GM12878 (cell line): ENCODE measurements around the gene ACSL1. TPM values are rescaled to one million over a fixed set of nuclear protein-coding genes. Genes with fewer than 3 reads are reported as not detected.

Source experiments
- BCL11A ChIP-seq: IDR thresholded peaks from 2 replicates; pipeline ENCODE4 v1.6.1; 2011; ENCODE audit warnings: low read depth, low read length
- FOS ChIP-seq: IDR thresholded peaks from 3 replicates; pipeline ENCODE4 v1.6.1; 2011; ENCODE audit warnings: borderline replicate concordance; ENCODE audit not compliant: insufficient read length; ENCODE audit errors: extremely low read depth
- PRDM15 ChIP-seq: fragments of 450-650 bp; formaldehyde crosslinking; IDR thresholded peaks from 2 replicates; pipeline ENCODE4 v1.4.0; 2020; ENCODE audit warnings: mild to moderate bottlenecking, moderate library complexity
- USF1 ChIP-seq: IDR thresholded peaks from 2 replicates; pipeline ENCODE4 v1.6.1; 2011; ENCODE audit warnings: borderline replicate concordance, low read depth, mild to moderate bottlenecking, moderate library complexity, mixed read lengths, low read length; ENCODE audit not compliant: insufficient read depth; ENCODE audit errors: extremely low read length
- ZBTB11 ChIP-seq: fragments of 450-650 bp; formaldehyde crosslinking; IDR thresholded peaks from 2 replicates; pipeline ENCODE4 v1.5.0; 2022; ENCODE audit warnings: mild to moderate bottlenecking, missing genetic modification characterization
- ZNF622 ChIP-seq: fragments of 450-650 bp; IDR thresholded peaks from 2 replicates; pipeline ENCODE4 v1.6.1; 2017; ENCODE audit warnings: mild to moderate bottlenecking, inconsistent platforms
- microRNA-seq: library from miRNA; unstranded; fragments of <30 nt; microRNA quantifications from one replicate; pipeline ENCODE4, GENCODE V29; 2018
- polyA plus RNA-seq, 11 experiments: library from polyadenylated mRNA; depleted of rRNA in 4 of 11; unstranded in 6 of 11; stranded (reverse) in 5 of 11; fragments of >200 nt; fragmentation: Nextera tagmentation in 4 of 11; fragmentation: Illumina TruSeq in 1 of 11; extraction: Ambion mirVana in 4 of 11; extraction: Trizol in 1 of 11; gene quantifications; 1 replicate in 1 of 11; 2 replicates in 10 of 11; pipeline versions ENCODE4 v1.2.1 to v1.2.3, GENCODE V29; 2011 to 2016; ENCODE audit warnings: inconsistent platforms in 2 of 11, missing spikeins in 2 of 11, low read depth in 1 of 11
- small RNA-seq: library from RNA; depleted of rRNA; stranded (forward); fragments of <200 nt; gene quantifications from one replicate; pipeline ENCODE3, GENCODE V24; 2014
- total RNA-seq, 4 experiments: library from RNA; depleted of rRNA in 3 of 4; stranded (reverse); fragments of >200 nt in 3 of 4; fragmentation: Illumina TruSeq in 1 of 4; extraction: Trizol in 1 of 4; gene quantifications; 2 replicates each; pipeline versions ENCODE4 v1.2.1 to v1.2.3, GENCODE V29; 2013 to 2021

Gene ACSL1
- total and polyA plus RNA-seq, 10 of the 15 experiments (the other 5 are each of a cell fraction or from before 2014, with no cell fraction given): 30.7 to 68.1 (median 58.7) TPM

GRCh38 chr4:184705692-184706091 is 120.1 kb downstream of the ACSL1 start (continued):
- no peak for TF ChIP-seq ZBTB11 (CRISPR knock-in tag)
- TF ChIP-seq ZNF622: no peak
- no peak for TF ChIP-seq USF1
- TF ChIP-seq BCL11A: no peak
- no peak for TF ChIP-seq FOS
- TF ChIP-seq PRDM15: no peak

Small RNAs within 50 kb of the gene (microRNA-seq; reads per million reads assigned to microRNA genes)
- gene MIR3945: 0.56 reads per million

Small RNAs within 50 kb of the gene (small RNA-seq; reads per million reads assigned to genes)
- 0.98 reads per million, percentile 31 among the genes with 10 or more reads in this experiment for gene MIR3945

Other genes with a start within 250 kb of the ACSL1 start
- gene CASP3, start 176.5 kb downstream of the ACSL1 start, total RNA-seq (2014; rRNA removed): 62.4 and 78.7 TPM in 2 replicates
- gene CASP3, start 176.5 kb downstream of the ACSL1 start, total RNA-seq (2014; rRNA removed; fragmentation: Illumina TruSeq; extraction: Trizol): 79.8 TPM in 2 replicates
- 64.7 and 68.4 TPM in 2 replicates for gene CASP3, start 176.5 kb downstream of the ACSL1 start, total RNA-seq (2021)
- 83.2 and 128 TPM in 2 replicates for gene CASP3, start 176.5 kb downstream of the ACSL1 start, polyA plus RNA-seq (2011; rRNA removed)
- 82.8 and 96.8 TPM in 2 replicates for gene CASP3, start 176.5 kb downstream of the ACSL1 start, polyA plus RNA-seq (2014; fragmentation: Illumina TruSeq; extraction: Trizol)
- gene CASP3, start 176.5 kb downstream of the ACSL1 start, polyA plus RNA-seq (2014; fragmentation: Nextera tagmentation; extraction: Ambion mirVana): 10 to 100 TPM; 50.0 to 59.0 TPM
- 58.8 and 69.0 TPM in 2 replicates for gene CASP3, start 176.5 kb downstream of the ACSL1 start, polyA plus RNA-seq (2014; rRNA removed)
- 100 to 1,000 TPM; 193 to 194 TPM for gene CASP3, start 176.5 kb downstream of the ACSL1 start, polyA plus RNA-seq (2016; fragmentation: Nextera tagmentation; extraction: Ambion mirVana)
- gene PRIMPOL, start 176.2 kb downstream of the ACSL1 start, total RNA-seq (2014; rRNA removed): 10.8 and 16.4 TPM in 2 replicates
- gene PRIMPOL, start 176.2 kb downstream of the ACSL1 start, total RNA-seq (2014; rRNA removed; fragmentation: Illumina TruSeq; extraction: Trizol): 16.6 and 17.3 TPM in 2 replicates
- gene PRIMPOL, start 176.2 kb downstream of the ACSL1 start, total RNA-seq (2021): 12.8 and 12.9 TPM in 2 replicates
- 23.7 and 40.1 TPM in 2 replicates for gene PRIMPOL, start 176.2 kb downstream of the ACSL1 start, polyA plus RNA-seq (2011; rRNA removed)
- gene PRIMPOL, start 176.2 kb downstream of the ACSL1 start, polyA plus RNA-seq (2014; fragmentation: Illumina TruSeq; extraction: Trizol): 11.4 and 12.9 TPM in 2 replicates
- 10 to 100 TPM; 10.6 to 11.5 TPM for gene PRIMPOL, start 176.2 kb downstream of the ACSL1 start, polyA plus RNA-seq (2014; fragmentation: Nextera tagmentation; extraction: Ambion mirVana)
- 13.6 and 15.1 TPM in 2 replicates for gene PRIMPOL, start 176.2 kb downstream of the ACSL1 start, polyA plus RNA-seq (2014; rRNA removed)
- gene PRIMPOL, start 176.2 kb downstream of the ACSL1 start, polyA plus RNA-seq (2016; fragmentation: Nextera tagmentation; extraction: Ambion mirVana): 10 to 100 TPM; 22.7 to 22.9 TPM
- 39.6 and 48.7 TPM in 2 replicates for gene CENPU, start 91.9 kb downstream of the ACSL1 start, total RNA-seq (2014; rRNA removed)
- gene CENPU, start 91.9 kb downstream of the ACSL1 start, total RNA-seq (2014; rRNA removed; fragmentation: Illumina TruSeq; extraction: Trizol): 66.6 and 66.7 TPM in 2 replicates
- 38.6 and 43.9 TPM in 2 replicates for gene CENPU, start 91.9 kb downstream of the ACSL1 start, total RNA-seq (2021)
- gene CENPU, start 91.9 kb downstream of the ACSL1 start, polyA plus RNA-seq (2011; rRNA removed): 58.4 and 106 TPM in 2 replicates
- 70.8 and 95.3 TPM in 2 replicates for gene CENPU, start 91.9 kb downstream of the ACSL1 start, polyA plus RNA-seq (2014; fragmentation: Illumina TruSeq; extraction: Trizol)
- 10 to 100 TPM; 26.6 to 46.5 TPM for gene CENPU, start 91.9 kb downstream of the ACSL1 start, polyA plus RNA-seq (2014; fragmentation: Nextera tagmentation; extraction: Ambion mirVana)
- gene CENPU, start 91.9 kb downstream of the ACSL1 start, polyA plus RNA-seq (2014; rRNA removed): 33.8 and 49.2 TPM in 2 replicates
- 10 to 100 TPM; 90.7 to 90.8 TPM for gene CENPU, start 91.9 kb downstream of the ACSL1 start, polyA plus RNA-seq (2016; fragmentation: Nextera tagmentation; extraction: Ambion mirVana)
- gene HELT, start 192.5 kb upstream of the ACSL1 start, total RNA-seq (2014; rRNA removed): not detected in 2 replicates
- gene HELT, start 192.5 kb upstream of the ACSL1 start, total RNA-seq (2014; rRNA removed; fragmentation: Illumina TruSeq; extraction: Trizol): not detected in 2 replicates
- not detected in 2 replicates for gene HELT, start 192.5 kb upstream of the ACSL1 start, total RNA-seq (2021)
- gene HELT, start 192.5 kb upstream of the ACSL1 start, polyA plus RNA-seq (2011; rRNA removed): not detected in 2 replicates
- gene HELT, start 192.5 kb upstream of the ACSL1 start, polyA plus RNA-seq (2014; fragmentation: Illumina TruSeq; extraction: Trizol): not detected in 2 replicates
- gene HELT, start 192.5 kb upstream of the ACSL1 start, polyA plus RNA-seq (2014; fragmentation: Nextera tagmentation; extraction: Ambion mirVana): not detected
- gene HELT, start 192.5 kb upstream of the ACSL1 start, polyA plus RNA-seq (2014; rRNA removed): not detected in 2 replicates
- gene HELT, start 192.5 kb upstream of the ACSL1 start, polyA plus RNA-seq (2016; fragmentation: Nextera tagmentation; extraction: Ambion mirVana): not detected